Activated CD8-positive, alpha-beta T cell treated with anti-CD3 and anti-CD28 coated beads, Interleukin-2, amount 10 ng/mL, durations not matched to agents 7 days and 5 days (primary cell): ENCODE data around the gene WDR59. TPM values are rescaled to one million over a fixed set of nuclear protein-coding genes. Genes with fewer than 3 reads are reported as not detected.

Experiments used
- ATAC-seq: fragments of 150-1000 bp; cut with Tn5 transposase; one replicate; pipeline ENCODE4 v1.10.0; 2021; ENCODE audit warnings: moderate library complexity
- CTCF ChIA-PET: fragments of 350-600 bp; sonication (Branson Sonifier 250); formaldehyde crosslinking; loops from one replicate; lab custom pipeline; 2021; ENCODE audit warnings: antibody characterized with exemption; lab: Charles Lee
- POLR2A ChIA-PET: fragments of 350-600 bp; sonication (Branson Sonifier 250); formaldehyde crosslinking; loops from one replicate; lab custom pipeline; 2021; ENCODE audit warnings: antibody characterized with exemption; lab: Charles Lee
- DNase-seq: peaks from one replicate; pipeline ENCODE4 v3.0.0-alpha.2; 2020
- H3K27ac Mint-ChIP-seq: one replicate; pipeline ENCODE4 v1.8.0; 2021; ENCODE audit warnings: mild to moderate bottlenecking, mixed read lengths
- H3K27me3 Mint-ChIP-seq: one replicate; pipeline ENCODE4 v1.8.0; 2021; ENCODE audit warnings: low read depth, mixed read lengths
- H3K36me3 Mint-ChIP-seq: one replicate; pipeline ENCODE4 v1.8.0; 2021; ENCODE audit warnings: low read depth, mixed read lengths
- H3K4me1 Mint-ChIP-seq: one replicate; pipeline ENCODE4 v1.8.0; 2021; ENCODE audit warnings: low read depth, mixed read lengths
- H3K4me3 Mint-ChIP-seq: one replicate; pipeline ENCODE4 v1.8.0; 2021; ENCODE audit warnings: mild to moderate bottlenecking, mixed read lengths
- H3K9me3 Mint-ChIP-seq: one replicate; pipeline ENCODE4 v1.8.0; 2022; ENCODE audit warnings: mixed read lengths; ENCODE audit not compliant: insufficient read depth
- total RNA-seq, 2 experiments: library from RNA; stranded (reverse); gene quantifications; one replicate each; pipeline ENCODE4 v1.2.3, GENCODE V29; 2021

WDR59 gene
- total RNA-seq, 2 experiments from 2014 or later = 58.3 to 63.5 TPM

GRCh38 chr16:74898659-74899058, 86.3 kb downstream of the WDR59 start:
- Mint-ChIP-seq H3K4me3 (no peak overlapping the region), H3K9me3 (no peaks in the 10 kb centered on the region), H3K27ac (no peak overlapping the region), H3K36me3 (peaks cover 15% of the 10 kb centered on the region), H3K27me3 (no peaks in the 10 kb centered on the region), H3K4me1 (no peaks in the 10 kb centered on the region)
- ChIA-PET CTCF (no interaction called here), POLR2A (no interaction called here)
- ATAC-seq (no peak), DNase-seq (no peak)

GRCh38 chr16:74896389-74897370, 88.2 kb downstream of the WDR59 start:
- POLR2A ChIA-PET = no interaction called here
- CTCF ChIA-PET = no interaction called here
- Mint-ChIP-seq H3K9me3 (no peaks in the 10 kb centered on the region), H3K36me3 (peaks cover 19% of the 10 kb centered on the region), H3K27ac (no peak overlapping the region), H3K4me3 (no peak overlapping the region), H3K27me3 (no peaks in the 10 kb centered on the region), H3K4me1 (no peaks in the 10 kb centered on the region)
- DNase-seq (no peak), ATAC-seq (no peak)

- ChIA-PET CTCF (interaction anchor here (0.9 to 1.4 kb wide), 3 partner anchors 10 to 218 kb away, joined by 3 to 6 read pairs (median 3); no protein-coding TSS in a partner anchor), POLR2A (no interaction called here)
- ATAC-seq (no peak), DNase-seq (no peak)
- H3K9me3 Mint-ChIP-seq = no peaks in the 10 kb centered on the region
- peaks cover 33% of the 10 kb centered on the region for H3K36me3 Mint-ChIP-seq
- no peak overlapping the region for H3K4me3 Mint-ChIP-seq
- H3K27me3 Mint-ChIP-seq = no peaks in the 10 kb centered on the region
- no peak overlapping the region for H3K27ac Mint-ChIP-seq
- no peaks in the 10 kb centered on the region for H3K4me1 Mint-ChIP-seq
Measured at GRCh38 chr16:74893541-74893940, 91.4 kb downstream of the WDR59 start.

GRCh38 chr16:74892574-74893461, 92.1 kb downstream of the WDR59 start:
- Mint-ChIP-seq H3K4me1 (peaks cover 6% of the 10 kb centered on the region), H3K4me3 (no peak overlapping the region), H3K27ac (no peak overlapping the region), H3K9me3 (no peaks in the 10 kb centered on the region), H3K27me3 (no peaks in the 10 kb centered on the region), H3K36me3 (peaks cover 38% of the 10 kb centered on the region)
- ChIA-PET CTCF (interaction anchor here (0.9 to 1.4 kb wide), 2 partner anchors 9 to 218 kb away, joined by 3 read pairs; no protein-coding TSS in a partner anchor), POLR2A (no interaction called here)
- ATAC-seq (no peak), DNase-seq (no peak)

- Mint-ChIP-seq H3K9me3 (no peaks in the 10 kb centered on the region), H3K4me3 (no peak overlapping the region), H3K27ac (no peak overlapping the region), H3K4me1 (peaks cover 6% of the 10 kb centered on the region), H3K36me3 (peaks cover 57% of the 10 kb centered on the region), H3K27me3 (no peaks in the 10 kb centered on the region)
- DNase-seq (no peak), ATAC-seq (no peak)
- CTCF ChIA-PET = no interaction called here
- POLR2A ChIA-PET = interaction anchor here (0.5 kb wide), 1 partner anchor 241 kb away, joined by 3 read pairs; no protein-coding TSS in a partner anchor
Measured at GRCh38 chr16:74888888-74889287, 96.0 kb downstream of the WDR59 start.

- Mint-ChIP-seq H3K4me3 (no peak overlapping the region), H3K9me3 (no peaks in the 10 kb centered on the region), H3K4me1 (peaks cover 6% of the 10 kb centered on the region), H3K36me3 (peaks cover 59% of the 10 kb centered on the region), H3K27me3 (no peaks in the 10 kb centered on the region), H3K27ac (no peak overlapping the region)
- ChIA-PET POLR2A (interaction anchor here (0.5 kb wide), 1 partner anchor 241 kb away, joined by 3 read pairs; no protein-coding TSS in a partner anchor), CTCF (no interaction called here)
- ATAC-seq (no peak), DNase-seq (no peak)
Measured at GRCh38 chr16:74888232-74888862, 96.6 kb downstream of the WDR59 start.

- Mint-ChIP-seq H3K4me1 (peaks cover 6% of the 10 kb centered on the region), H3K9me3 (no peaks in the 10 kb centered on the region), H3K4me3 (no peak overlapping the region), H3K36me3 (peaks cover 53% of the 10 kb centered on the region), H3K27ac (no peak overlapping the region), H3K27me3 (no peaks in the 10 kb centered on the region)
- DNase-seq (no peak), ATAC-seq (no peak)
- ChIA-PET POLR2A (interaction anchor here (0.6 kb wide), 1 partner anchor 152 kb away, joined by 6 read pairs; no protein-coding TSS in a partner anchor), CTCF (no interaction called here)
Measured at GRCh38 chr16:74887084-74887483, 97.8 kb downstream of the WDR59 start.

- peaks cover 14% of the 10 kb centered on the region for H3K36me3 Mint-ChIP-seq
- H3K4me1 Mint-ChIP-seq = peaks cover 13% of the 10 kb centered on the region
- no peaks in the 10 kb centered on the region for H3K27me3 Mint-ChIP-seq
- ATAC-seq (no peak), DNase-seq (no peak)
- H3K27ac Mint-ChIP-seq = no peak overlapping the region
- no peak overlapping the region for H3K4me3 Mint-ChIP-seq
- H3K9me3 Mint-ChIP-seq = no peaks in the 10 kb centered on the region
- POLR2A ChIA-PET = no interaction called here
- CTCF ChIA-PET = interaction anchor here (1.7 kb wide), 1 partner anchor 15 kb away, joined by 5 read pairs; no protein-coding TSS in a partner anchor
Measured at GRCh38 chr16:74877706-74878105, 107.2 kb downstream of the WDR59 start.

- ChIA-PET CTCF (interaction anchor here (1.5 kb wide), 1 partner anchor 12 kb away, joined by 4 read pairs; no protein-coding TSS in a partner anchor), POLR2A (no interaction called here)
- ATAC-seq = no peak
- Mint-ChIP-seq H3K27me3 (no peaks in the 10 kb centered on the region), H3K4me1 (peaks cover 13% of the 10 kb centered on the region), H3K4me3 (no peak overlapping the region), H3K9me3 (no peaks in the 10 kb centered on the region), H3K27ac (peak overlapping the region; percentile 46), H3K36me3 (peaks cover 9% of the 10 kb centered on the region)
- no peak for DNase-seq
Measured at GRCh38 chr16:74874912-74875546, 109.9 kb downstream of the WDR59 start.

- Mint-ChIP-seq H3K4me1 (peaks cover 13% of the 10 kb centered on the region), H3K27me3 (no peaks in the 10 kb centered on the region), H3K9me3 (no peaks in the 10 kb centered on the region), H3K36me3 (peaks cover 9% of the 10 kb centered on the region), H3K27ac (peak overlapping the region; percentile 53), H3K4me3 (no peak overlapping the region)
- ATAC-seq (no peak), DNase-seq (no peak)
- CTCF ChIA-PET = interaction anchor here (1.0 to 2.9 kb wide), 2 partner anchors 12 to 237 kb away, joined by 3 to 21 read pairs; no protein-coding TSS in a partner anchor
- POLR2A ChIA-PET = no interaction called here
Measured at GRCh38 chr16:74874123-74874522, 110.8 kb downstream of the WDR59 start.
